HEK293 (cell line): ENCODE data around the gene ST8SIA4.

Source experiments
- CTCF ChIA-PET: fragments of 350-600 bp; formaldehyde crosslinking; extraction: SDS; loops from one replicate; lab custom pipeline; 2021; ENCODE audit warnings: antibody characterized with exemption; lab: Yijun Ruan, JAX
- POLR2A ChIA-PET: fragments of 300-600 bp; formaldehyde crosslinking; extraction: SDS; loops from one replicate; lab custom pipeline; 2020; ENCODE audit warnings: antibody characterized with exemption, inconsistent platforms; lab: Yijun Ruan, JAX
- H3K27ac ChIP-seq: fragments of 200-500 bp; sonication (Bioruptor generic); 2 replicates; pipeline ENCODE4 v1.5.1; 2014; ENCODE audit warnings: low read depth, low read length, control low read depth, inconsistent platforms; ENCODE audit errors: extremely low read depth
- H3K36me3 ChIP-seq, 2 experiments: fragments of 200-500 bp in 1 of 2; sonication (Bioruptor generic) in 1 of 2; 1 replicate in 1 of 2; 2 replicates in 1 of 2; pipeline ENCODE4 v1.5.1; 2014 to 2017; ENCODE audit warnings: inconsistent platforms in 2 of 2, low read length in 2 of 2; ENCODE audit not compliant: control insufficient read depth in 2 of 2, insufficient read depth in 1 of 2
- H3K4me1 ChIP-seq: fragments of 200-500 bp; sonication (Bioruptor generic); 2 replicates; pipeline ENCODE4 v1.5.1; 2014; ENCODE audit warnings: mild to moderate bottlenecking, low read length, inconsistent platforms; ENCODE audit not compliant: control insufficient read depth, insufficient read depth
- H3K4me3 ChIP-seq: 2 replicates; pipeline ENCODE4 v1.5.1; 2011; ENCODE audit warnings: low read depth, mild to moderate bottlenecking, control low read depth, low read length, moderate library complexity
- H3K9me3 ChIP-seq: fragments of 200-500 bp; sonication (Bioruptor generic); 2 replicates; pipeline ENCODE4 v1.5.1; 2014; ENCODE audit warnings: low read depth, low read length, inconsistent platforms; ENCODE audit not compliant: control insufficient read depth, insufficient read depth
- HOXD13 ChIP-seq: sonication (generic); formaldehyde crosslinking; IDR thresholded peaks from 2 replicates; pipeline ENCODE4 v1.8.0; 2022; ENCODE audit warnings: missing genetic modification reagents, borderline replicate concordance
- KLF10 ChIP-seq: fragments of 450-650 bp; IDR thresholded peaks from 2 replicates; pipeline ENCODE4 v1.5.1; 2018; ENCODE audit warnings: missing biosample characterization, mild to moderate bottlenecking, missing genetic modification characterization
- PRDM6 ChIP-seq: fragments of 450-650 bp; formaldehyde crosslinking; IDR thresholded peaks from 2 replicates; pipeline ENCODE4 v1.5.1; 2017; ENCODE audit warnings: missing biosample characterization, missing genetic modification characterization
- ZBTB17 ChIP-seq: fragments of 450-650 bp; formaldehyde crosslinking; IDR thresholded peaks from 2 replicates; pipeline ENCODE4 v1.5.1; 2016; ENCODE audit warnings: missing biosample characterization, missing genetic modification characterization
- ZBTB7A ChIP-seq: fragments of 450-650 bp; formaldehyde crosslinking; IDR thresholded peaks from 2 replicates; pipeline ENCODE4 v1.5.1; 2016; ENCODE audit warnings: low read depth, missing biosample characterization, missing genetic modification characterization
- ZFP3 ChIP-seq: fragments of 450-650 bp; formaldehyde crosslinking; IDR thresholded peaks from 2 replicates; pipeline ENCODE4 v1.5.1; 2016; ENCODE audit warnings: low read depth, missing biosample characterization, missing genetic modification characterization
- ZIC2 ChIP-seq: fragments of 450-650 bp; formaldehyde crosslinking; IDR thresholded peaks from 2 replicates; pipeline ENCODE4 v1.5.1; 2016; ENCODE audit warnings: missing biosample characterization, missing genetic modification characterization
- ZNF10 ChIP-seq: fragments of 450-650 bp; formaldehyde crosslinking; IDR thresholded peaks from 2 replicates; pipeline ENCODE4 v1.5.1; 2017; ENCODE audit warnings: missing biosample characterization, missing genetic modification characterization
- ZNF19 ChIP-seq: fragments of 450-650 bp; formaldehyde crosslinking; IDR thresholded peaks from 2 replicates; pipeline ENCODE4; 2016; ENCODE audit warnings: missing biosample characterization, missing genetic modification characterization, low read depth
- ZNF239 ChIP-seq: fragments of 450-650 bp; formaldehyde crosslinking; IDR thresholded peaks from 2 replicates; pipeline ENCODE4 v1.5.1; 2016; ENCODE audit warnings: missing biosample characterization, missing genetic modification characterization
- ZNF518A ChIP-seq: fragments of 450-650 bp; formaldehyde crosslinking; conservative IDR thresholded peaks from 2 replicates; pipeline ENCODE4 v1.5.1; 2016; ENCODE audit warnings: low read depth, missing biosample characterization, missing genetic modification characterization
- ZNF555 ChIP-seq: fragments of 450-650 bp; formaldehyde crosslinking; conservative IDR thresholded peaks from 2 replicates; pipeline ENCODE4 v1.5.1; 2017; ENCODE audit warnings: missing biosample characterization, mild to moderate bottlenecking, missing genetic modification characterization, inconsistent platforms
- ZNF621 ChIP-seq: fragments of 450-650 bp; formaldehyde crosslinking; IDR thresholded peaks from 2 replicates; pipeline ENCODE4 v1.5.1; 2017; ENCODE audit warnings: missing biosample characterization, missing genetic modification characterization
- ZNF660 ChIP-seq: fragments of 450-650 bp; IDR thresholded peaks from 2 replicates; pipeline ENCODE4 v1.5.1; 2018; ENCODE audit warnings: missing biosample characterization, mild to moderate bottlenecking, missing genetic modification characterization
- ZNF670 ChIP-seq: fragments of 450-650 bp; formaldehyde crosslinking; IDR thresholded peaks from 2 replicates; pipeline ENCODE4 v1.5.1; 2016; ENCODE audit warnings: missing biosample characterization, missing genetic modification characterization, low read depth
- ZNF785 ChIP-seq: fragments of 450-650 bp; formaldehyde crosslinking; IDR thresholded peaks from 2 replicates; pipeline ENCODE4 v1.5.1; 2016; ENCODE audit warnings: missing biosample characterization, missing genetic modification characterization
- TF ChIP-seq, protein P1 (sequence below): fragments of 450-650 bp; formaldehyde crosslinking; IDR thresholded peaks from 2 replicates; pipeline ENCODE4 v1.5.1; 2016; ENCODE audit warnings: missing biosample characterization, missing genetic modification characterization
- TF ChIP-seq, protein P2 (sequence below): fragments of 450-650 bp; formaldehyde crosslinking; IDR thresholded peaks from 2 replicates; pipeline ENCODE4 v1.5.1; 2016; ENCODE audit warnings: missing biosample characterization, missing genetic modification characterization, low read depth
- TF ChIP-seq, protein P3 (sequence below): fragments of 450-650 bp; formaldehyde crosslinking; IDR thresholded peaks from 2 replicates; pipeline ENCODE4 v1.5.1; 2016; ENCODE audit warnings: missing biosample characterization, missing genetic modification characterization
- TF ChIP-seq, protein P4 (sequence below): sonication (generic); formaldehyde crosslinking; IDR thresholded peaks from 2 replicates; pipeline ENCODE4 v1.8.1; 2022; ENCODE audit warnings: mild to moderate bottlenecking, moderate library complexity, missing genetic modification reagents

Gene ST8SIA4

DNA sequence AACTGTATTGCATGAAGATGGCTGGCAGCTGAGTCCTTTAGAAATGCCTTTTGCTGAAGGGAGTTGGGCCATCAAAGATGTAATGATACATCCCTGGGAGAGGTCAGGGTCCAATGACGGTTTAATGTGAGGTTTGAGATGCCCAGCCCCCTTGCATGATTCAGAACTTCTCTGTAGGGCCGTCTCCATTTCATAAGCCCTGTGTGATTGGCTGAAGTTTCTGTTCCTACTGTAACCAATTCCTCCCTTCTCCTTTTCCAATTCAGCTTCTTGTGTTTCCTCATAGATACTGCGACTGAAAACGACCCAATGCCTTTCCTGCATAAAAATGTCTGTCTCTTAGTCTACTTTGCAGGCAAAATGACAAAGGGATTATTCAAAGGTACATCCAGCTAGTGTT, 47.9 kb upstream of the ST8SIA4 start:
- TF ChIP-seq, protein P1, sequence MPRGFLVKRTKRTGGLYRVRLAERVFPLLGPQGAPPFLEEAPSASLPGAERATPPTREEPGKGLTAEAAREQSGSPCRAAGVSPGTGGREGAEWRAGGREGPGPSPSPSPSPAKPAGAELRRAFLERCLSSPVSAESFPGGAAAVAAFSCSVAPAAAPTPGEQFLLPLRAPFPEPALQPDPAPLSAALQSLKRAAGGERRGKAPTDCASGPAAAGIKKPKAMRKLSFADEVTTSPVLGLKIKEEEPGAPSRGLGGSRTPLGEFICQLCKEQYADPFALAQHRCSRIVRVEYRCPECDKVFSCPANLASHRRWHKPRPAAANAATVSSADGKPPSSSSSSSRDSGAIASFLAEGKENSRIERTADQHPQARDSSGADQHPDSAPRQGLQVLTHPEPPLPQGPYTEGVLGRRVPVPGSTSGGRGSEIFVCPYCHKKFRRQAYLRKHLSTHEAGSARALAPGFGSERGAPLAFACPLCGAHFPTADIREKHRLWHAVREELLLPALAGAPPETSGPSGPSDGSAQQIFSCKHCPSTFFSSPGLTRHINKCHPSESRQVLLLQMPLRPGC, result no peak
- TF ChIP-seq ZNF621 (tag by site-specific recombination), result no peak
- TF ChIP-seq, protein P2, sequence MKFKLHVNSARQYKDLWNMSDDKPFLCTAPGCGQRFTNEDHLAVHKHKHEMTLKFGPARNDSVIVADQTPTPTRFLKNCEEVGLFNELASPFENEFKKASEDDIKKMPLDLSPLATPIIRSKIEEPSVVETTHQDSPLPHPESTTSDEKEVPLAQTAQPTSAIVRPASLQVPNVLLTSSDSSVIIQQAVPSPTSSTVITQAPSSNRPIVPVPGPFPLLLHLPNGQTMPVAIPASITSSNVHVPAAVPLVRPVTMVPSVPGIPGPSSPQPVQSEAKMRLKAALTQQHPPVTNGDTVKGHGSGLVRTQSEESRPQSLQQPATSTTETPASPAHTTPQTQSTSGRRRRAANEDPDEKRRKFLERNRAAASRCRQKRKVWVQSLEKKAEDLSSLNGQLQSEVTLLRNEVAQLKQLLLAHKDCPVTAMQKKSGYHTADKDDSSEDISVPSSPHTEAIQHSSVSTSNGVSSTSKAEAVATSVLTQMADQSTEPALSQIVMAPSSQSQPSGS (tag by site-specific recombination), result no peak
- TF ChIP-seq KLF10 (tag by site-specific recombination), result no peak
- TF ChIP-seq ZNF239, result no peak
- no peak for TF ChIP-seq ZNF785 (tag by site-specific recombination)
- TF ChIP-seq, protein P3, sequence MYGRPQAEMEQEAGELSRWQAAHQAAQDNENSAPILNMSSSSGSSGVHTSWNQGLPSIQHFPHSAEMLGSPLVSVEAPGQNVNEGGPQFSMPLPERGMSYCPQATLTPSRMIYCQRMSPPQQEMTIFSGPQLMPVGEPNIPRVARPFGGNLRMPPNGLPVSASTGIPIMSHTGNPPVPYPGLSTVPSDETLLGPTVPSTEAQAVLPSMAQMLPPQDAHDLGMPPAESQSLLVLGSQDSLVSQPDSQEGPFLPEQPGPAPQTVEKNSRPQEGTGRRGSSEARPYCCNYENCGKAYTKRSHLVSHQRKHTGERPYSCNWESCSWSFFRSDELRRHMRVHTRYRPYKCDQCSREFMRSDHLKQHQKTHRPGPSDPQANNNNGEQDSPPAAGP (tag by site-specific recombination), result no peak
- TF ChIP-seq PRDM6 (tag by site-specific recombination), result no peak
- no peak for TF ChIP-seq ZBTB17 (tag by site-specific recombination)
- TF ChIP-seq ZIC2, result no peak
- no peak for TF ChIP-seq ZNF670 (tag by site-specific recombination)
- TF ChIP-seq, protein P4, sequence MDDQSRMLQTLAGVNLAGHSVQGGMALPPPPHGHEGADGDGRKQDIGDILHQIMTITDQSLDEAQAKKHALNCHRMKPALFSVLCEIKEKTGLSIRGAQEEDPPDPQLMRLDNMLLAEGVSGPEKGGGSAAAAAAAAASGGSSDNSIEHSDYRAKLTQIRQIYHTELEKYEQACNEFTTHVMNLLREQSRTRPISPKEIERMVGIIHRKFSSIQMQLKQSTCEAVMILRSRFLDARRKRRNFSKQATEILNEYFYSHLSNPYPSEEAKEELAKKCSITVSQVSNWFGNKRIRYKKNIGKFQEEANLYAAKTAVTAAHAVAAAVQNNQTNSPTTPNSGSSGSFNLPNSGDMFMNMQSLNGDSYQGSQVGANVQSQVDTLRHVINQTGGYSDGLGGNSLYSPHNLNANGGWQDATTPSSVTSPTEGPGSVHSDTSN (CRISPR knock-in tag), result no peak
- TF ChIP-seq HOXD13 (CRISPR knock-in tag), result no peak
- TF ChIP-seq ZNF660 (tag by site-specific recombination), result no peak
- no peak for TF ChIP-seq ZNF19 (tag by site-specific recombination)
- TF ChIP-seq, all 188 proteins: peak for 0
- ChIA-PET POLR2A (no interaction called here), CTCF (no interaction called here)
- Histone ChIP-seq H3K4me3 (no peak overlapping the region), H3K27ac (no peak overlapping the region), H3K4me1 (no peaks in the 10 kb centered on the region), H3K36me3 (no peaks in the 10 kb centered on the region), H3K9me3 (no peaks in the 10 kb centered on the region)

- no peaks in the 10 kb centered on the region for H3K36me3 ChIP-seq
- H3K4me1 ChIP-seq, result no peaks in the 10 kb centered on the region
- no peak overlapping the region for H3K27ac ChIP-seq
- ChIA-PET POLR2A (no interaction called here), CTCF (interaction anchor here (0.7 kb wide), 1 partner anchor 235 kb away, joined by 3 read pairs; no protein-coding TSS in a partner anchor)
- no peak overlapping the region for H3K4me3 ChIP-seq
- no peaks in the 10 kb centered on the region for H3K9me3 ChIP-seq
- TF ChIP-seq ZNF518A (tag by site-specific recombination) (no peak), ZNF10 (tag by site-specific recombination) (no peak), ZFP3 (tag by site-specific recombination) (no peak), ZBTB7A (no peak), ZNF555 (tag by site-specific recombination) (no peak)
These were observed 10.2 kb upstream of the ST8SIA4 start for GRCh38 chr5:100913298-100913697.
